PC-3 (cell line): ENCODE measurements around the gene ATF6. TPM values are rescaled to one million over a fixed set of nuclear protein-coding genes. Genes with fewer than 3 reads are reported as not detected.

ENCODE experiments used
- ATAC-seq: fragments of 200-7000 bp; cut with Tn5 transposase; 2 replicates; pipeline ENCODE4 v1.9.1; 2020; ENCODE audit warnings: mild to moderate bottlenecking, moderate library complexity
- BruUV-seq: library from RNA; stranded (reverse); fragments of 400-500 nt; replicated peaks from 2 replicates; lab custom pipeline; 2021; lab: Mats Ljungman, UMichigan
- CTCF ChIA-PET: fragments of 300-600 bp; sonication (Branson Sonifier 250); formaldehyde crosslinking; loops from one replicate; lab custom pipeline; 2022; ENCODE audit warnings: antibody characterized with exemption; lab: Charles Lee
- POLR2A ChIA-PET: fragments of 300-600 bp; sonication (Branson Sonifier 250); formaldehyde crosslinking; loops from one replicate; lab custom pipeline; 2022; ENCODE audit warnings: antibody characterized with exemption; ENCODE audit not compliant: unreplicated experiment; lab: Charles Lee
- DNase-seq: peaks from one replicate; pipeline ENCODE4 v3.0.0-alpha.2; 2015
- H2AFZ ChIP-seq: fragments of 300-600 bp; sonication (generic); 2 replicates; pipeline ENCODE4 v1.6.0; 2016; ENCODE audit warnings: antibody characterized with exemption, low read length
- H3F3A ChIP-seq: fragments of 300-600 bp; sonication (generic); one replicate; pipeline ENCODE4 v1.6.0; 2017; ENCODE audit warnings: antibody characterized with exemption, low read length, control low read depth, mild to moderate bottlenecking; ENCODE audit not compliant: unreplicated experiment
- H3K27ac ChIP-seq: fragments of 300-600 bp; sonication (generic); 2 replicates; pipeline ENCODE4 v1.5.1; 2016; ENCODE audit warnings: mild to moderate bottlenecking, low read length
- H3K27me3 ChIP-seq: fragments of 300-600 bp; sonication (generic); 2 replicates; pipeline ENCODE4 v1.6.1; 2016; ENCODE audit warnings: low read length, mixed read lengths
- H3K36me3 ChIP-seq: fragments of 300-600 bp; sonication (generic); 2 replicates; pipeline ENCODE4 v1.6.1; 2016; ENCODE audit warnings: low read depth, mixed run types, low read length, mixed read lengths
- H3K4me1 ChIP-seq: fragments of 300-600 bp; sonication (generic); 2 replicates; pipeline ENCODE4 v1.5.1; 2016; ENCODE audit warnings: low read length; ENCODE audit not compliant: insufficient read depth
- H3K4me2 ChIP-seq: fragments of 300-600 bp; sonication (generic); 2 replicates; pipeline ENCODE4 v1.6.0; 2016; ENCODE audit warnings: low read length
- H3K4me3 ChIP-seq: fragments of 300-600 bp; sonication (generic); 2 replicates; pipeline ENCODE4 v1.5.1; 2016; ENCODE audit warnings: mild to moderate bottlenecking, low read length, mixed read lengths
- H3K79me2 ChIP-seq: fragments of 300-600 bp; sonication (generic); 2 replicates; pipeline ENCODE4 v1.6.1; 2017; ENCODE audit warnings: low read length, mixed read lengths
- H3K9ac ChIP-seq: fragments of 300-600 bp; sonication (generic); 2 replicates; pipeline ENCODE4 v1.6.0; 2016; ENCODE audit warnings: mild to moderate bottlenecking, low read length
- H3K9me2 ChIP-seq: fragments of 300-600 bp; sonication (generic); replicated peaks from 2 replicates; pipeline ENCODE4 v1.6.1; 2016; ENCODE audit warnings: mixed run types, low read length, mixed read lengths
- H3K9me3 ChIP-seq: fragments of 300-600 bp; sonication (generic); 2 replicates; pipeline ENCODE4 v1.6.1; 2016; ENCODE audit warnings: low read length, mixed read lengths
- H4K20me1 ChIP-seq: fragments of 300-600 bp; sonication (generic); 2 replicates; pipeline ENCODE4 v1.6.1; 2016; ENCODE audit warnings: low read length, mixed read lengths
- CTCF ChIP-seq: fragments of 300-600 bp; sonication (generic); conservative IDR thresholded peaks from 2 replicates; pipeline ENCODE4 v1.5.1; 2017; ENCODE audit warnings: antibody characterized with exemption, low read depth, mild to moderate bottlenecking, low read length
- EZH2 ChIP-seq: fragments of 300-600 bp; sonication (generic); IDR thresholded peaks from one replicate; pipeline ENCODE4 v1.6.1; 2017; ENCODE audit warnings: antibody characterized with exemption, mild to moderate bottlenecking, low read length; ENCODE audit not compliant: unreplicated experiment
- EZH2phosphoT487 ChIP-seq: fragments of 300-600 bp; sonication (generic); IDR thresholded peaks from 2 replicates; pipeline ENCODE4 v1.6.1; 2018; ENCODE audit warnings: mild to moderate bottlenecking, antibody characterized with exemption, low read length, borderline replicate concordance
- intact Hi-C: fragments of 100-400 bp; cut with micrococcal nuclease; formaldehyde crosslinking; loops from 2 replicates; pipeline ENCODE4 v1.9.0; 2023
- total RNA-seq: library from RNA; depleted of rRNA; stranded (reverse); fragments of >200 nt; gene quantifications from 2 replicates; pipeline ENCODE4 v1.2.3, GENCODE V29; 2014

The ATF6 gene
- total RNA-seq, 1 experiment from 2014 or later, result 19.7 TPM

GRCh38 chr1:161987303-161987702 lies 221.2 kb downstream of the ATF6 start:
- Histone ChIP-seq H3K36me3 (no peaks in the 10 kb centered on the region), H3K27ac (no peak overlapping the region), H3F3A (no peaks in the 10 kb centered on the region), H3K4me3 (no peak overlapping the region), H3K79me2 (no peaks in the 10 kb centered on the region), H3K27me3 (no peaks in the 10 kb centered on the region), H3K9ac (no peak overlapping the region), H2AFZ (no peak overlapping the region), H3K4me1 (no peaks in the 10 kb centered on the region), H3K4me2 (no peak overlapping the region), H4K20me1 (no peaks in the 10 kb centered on the region), H3K9me3 (no peaks in the 10 kb centered on the region), H3K9me2 (no peaks in the 10 kb centered on the region)
- intact Hi-C loops, result no loop called here
- DNase-seq, result no peak
- no peak for ATAC-seq
- ChIA-PET CTCF (no interaction called here), POLR2A (no interaction called here)
- no TSS peak for BruUV-seq
- TF ChIP-seq EZH2phosphoT487, result no peak
- no peak for TF ChIP-seq CTCF
- TF ChIP-seq EZH2, result no peak

GRCh38 chr1:161987872-161988271 lies 221.8 kb downstream of the ATF6 start:
- intact Hi-C loops, result no loop called here
- CTCF ChIA-PET, result no interaction called here
- no peak for TF ChIP-seq CTCF
- TF ChIP-seq EZH2, result no peak
- no peak for TF ChIP-seq EZH2phosphoT487

DNA sequence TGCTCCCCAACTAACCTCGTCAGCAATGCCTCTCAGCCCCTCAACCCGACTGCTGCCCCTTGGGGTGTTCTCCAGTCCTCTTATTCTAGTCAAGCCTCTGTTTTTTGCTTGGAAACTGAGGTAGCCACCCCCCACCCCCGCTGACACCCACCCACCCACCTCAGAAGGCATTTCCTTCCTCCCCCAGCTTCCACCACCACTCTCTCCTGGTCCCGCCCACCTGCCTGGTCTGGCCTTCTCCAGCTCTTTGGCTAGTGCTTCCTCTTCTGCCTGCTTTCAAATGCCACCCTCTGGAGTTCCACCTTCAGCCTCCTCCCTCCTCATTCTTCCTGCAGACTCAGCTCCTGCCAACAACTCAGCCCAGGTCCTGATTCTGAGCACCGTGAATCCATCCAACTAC lies 222.3 kb downstream of the ATF6 start:
- H3K9me3 ChIP-seq, result no peaks in the 10 kb centered on the region
- no peaks in the 10 kb centered on the region for H3F3A ChIP-seq
- H3K27me3 ChIP-seq, result no peaks in the 10 kb centered on the region
- H3K27ac ChIP-seq, result no peak overlapping the region
- H3K9me2 ChIP-seq, result no peaks in the 10 kb centered on the region
- H2AFZ ChIP-seq, result no peak overlapping the region
- BruUV-seq, result no TSS peak
- no peaks in the 10 kb centered on the region for H4K20me1 ChIP-seq
- DNase-seq (no peak), ATAC-seq (no peak)
- no peak overlapping the region for H3K4me3 ChIP-seq
- H3K4me2 ChIP-seq, result no peak overlapping the region
- ChIA-PET CTCF (no interaction called here), POLR2A (no interaction called here)
- H3K9ac ChIP-seq, result no peak overlapping the region
- H3K36me3 ChIP-seq, result no peaks in the 10 kb centered on the region
- intact Hi-C loops, result no loop called here
- TF ChIP-seq EZH2phosphoT487 (no peak), CTCF (no peak), EZH2 (no peak)
- no peaks in the 10 kb centered on the region for H3K79me2 ChIP-seq
- no peaks in the 10 kb centered on the region for H3K4me1 ChIP-seq

More at GRCh38 chr1:161987872-161988271, 221.8 kb downstream of the ATF6 start:
- Histone ChIP-seq H3K4me2 (no peak overlapping the region), H3K27ac (no peak overlapping the region), H3K9me2 (no peaks in the 10 kb centered on the region), H3K36me3 (no peaks in the 10 kb centered on the region), H4K20me1 (no peaks in the 10 kb centered on the region), H3K79me2 (no peaks in the 10 kb centered on the region), H3K4me1 (no peaks in the 10 kb centered on the region), H3K9ac (no peak overlapping the region), H3F3A (no peaks in the 10 kb centered on the region), H3K9me3 (no peaks in the 10 kb centered on the region), H3K4me3 (no peak overlapping the region), H3K27me3 (no peaks in the 10 kb centered on the region), H2AFZ (no peak overlapping the region)
- ATAC-seq (no peak), DNase-seq (no peak)
- POLR2A ChIA-PET, result no interaction called here
- BruUV-seq, result no TSS peak
